HG03558 (cell line): Measurements from ENCODE around the gene IFNL2.
"Not testable (repeated sequence)": the region's sequence is repeated elsewhere in the genome, so short reads cannot be mapped to it uniquely, and the experiment has no call there.

Experiments
- ATAC-seq: cut with Tn5 transposase; IDR thresholded peaks from one replicate; pipeline ENCODE4 v1.9.1; 2021; ENCODE audit warnings: moderate number of reproducible peaks; ENCODE audit not compliant: unreplicated experiment; ENCODE audit errors: extremely low read depth

The IFNL2 gene

GRCh38 chr19:39296055-39296645, 28.0 kb downstream of the IFNL2 start, which contains the start of gene IFNL1:
IFNL1 (plus strand) TSS chr19:39296407; CDS start chr19:39296422, 15 bp downstream.
- no peak for ATAC-seq

- ATAC-seq: no peak
These were observed 28.7 kb downstream of the IFNL2 start for GRCh38 chr19:39296906-39297305.

GRCh38 chr19:39297931-39298634, 29.9 kb downstream of the IFNL2 start:
- no peak for ATAC-seq

- no peak for ATAC-seq
These were observed 31.2 kb downstream of the IFNL2 start for GRCh38 chr19:39299404-39299803.

GRCh38 chr19:39299832-39300231, 31.6 kb downstream of the IFNL2 start:
- no peak for ATAC-seq

GRCh38 chr19:39301021-39301420, 32.8 kb downstream of the IFNL2 start:
- ATAC-seq: no peak

- no peak for ATAC-seq
These were observed 33.4 kb downstream of the IFNL2 start for GRCh38 chr19:39301562-39301961.

GRCh38 chr19:39303373-39304184, 35.4 kb downstream of the IFNL2 start:
- ATAC-seq: no peak

GRCh38 chr19:39304185-39304513, 36.0 kb downstream of the IFNL2 start:
- ATAC-seq: no peak

- ATAC-seq: no peak
These were observed 36.7 kb downstream of the IFNL2 start for GRCh38 chr19:39304701-39305571.

- no peak for ATAC-seq
These were observed 37.9 kb downstream of the IFNL2 start for GRCh38 chr19:39306075-39306474.

GRCh38 chr19:39307046-39307821, 39.0 kb downstream of the IFNL2 start:
- ATAC-seq: no peak

GRCh38 chr19:39307822-39308530, 39.8 kb downstream of the IFNL2 start:
- ATAC-seq: no peak

- ATAC-seq: no peak
These were observed 40.5 kb downstream of the IFNL2 start for GRCh38 chr19:39308531-39309304.

GRCh38 chr19:39309305-39309670, 41.1 kb downstream of the IFNL2 start:
- ATAC-seq: not testable (repeated sequence)

- ATAC-seq: no peak
These were observed 42.5 kb downstream of the IFNL2 start for GRCh38 chr19:39310558-39311311.

GRCh38 chr19:39314016-39314728, 46.0 kb downstream of the IFNL2 start:
- no peak for ATAC-seq
